Neural cell (in vitro differentiated cells): ENCODE results near the gene TBATA. TPM values are rescaled to one million over a fixed set of nuclear protein-coding genes. Genes with fewer than 3 reads are reported as not detected.

Experiments
- H2AFZ ChIP-seq: fragments of 200-600, 300-800 bp; sonication (generic), shearing (Covaris generic); 2 replicates; pipeline ENCODE4 v1.6.0; 2014; ENCODE audit warnings: low read depth, mild to moderate bottlenecking, antibody characterized with exemption, low read length, moderate library complexity
- H3F3A ChIP-seq: fragments of 200-600 bp; shearing (Covaris generic); 2 replicates; pipeline ENCODE4 v1.6.1; 2016; ENCODE audit warnings: mild to moderate bottlenecking, moderate library complexity, mixed read lengths, antibody characterized with exemption, low read length; ENCODE audit not compliant: insufficient read depth, poor library complexity, severe bottlenecking
- H3K27ac ChIP-seq: fragments of 200-600, 300-800 bp; sonication (generic), shearing (Covaris generic); 2 replicates; pipeline ENCODE4 v1.5.1; 2014; ENCODE audit warnings: mild to moderate bottlenecking, low read length, moderate library complexity
- H3K27me3 ChIP-seq: fragments of 300-800, 200-600 bp; sonication (generic), shearing (Covaris generic); 2 replicates; pipeline ENCODE4 v1.6.0; 2014; ENCODE audit warnings: mild to moderate bottlenecking, low read depth, low read length, moderate library complexity; ENCODE audit not compliant: insufficient read depth
- H3K36me3 ChIP-seq: fragments of 300-800, 200-600 bp; sonication (generic), shearing (Covaris generic); 2 replicates; pipeline ENCODE4 v1.5.1; 2014; ENCODE audit warnings: mild to moderate bottlenecking, antibody characterized with exemption, low read length, moderate library complexity; ENCODE audit not compliant: insufficient read depth
- H3K4me2 ChIP-seq: fragments of 300-800, 200-600 bp; sonication (generic), shearing (Covaris generic); 2 replicates; pipeline ENCODE4 v1.6.0; 2014; ENCODE audit warnings: mild to moderate bottlenecking, low read length
- H3K4me3 ChIP-seq: fragments of 300-800, 200-600 bp; sonication (generic), shearing (Covaris generic); 2 replicates; pipeline ENCODE4 v1.5.1; 2014; ENCODE audit warnings: mild to moderate bottlenecking, low read length, moderate library complexity
- H3K79me2 ChIP-seq: fragments of 200-600 bp; shearing (Covaris generic); replicated peaks from 2 replicates; pipeline ENCODE4 v1.6.0; 2014; ENCODE audit warnings: mild to moderate bottlenecking, low read length, moderate library complexity; ENCODE audit not compliant: insufficient read depth
- H3K9ac ChIP-seq: fragments of 300-800, 200-600 bp; sonication (generic), shearing (Covaris generic); 2 replicates; pipeline ENCODE4 v1.6.1; 2016; ENCODE audit warnings: mild to moderate bottlenecking, low read length, mixed read lengths
- H3K9me2 ChIP-seq: fragments of 200-600 bp; shearing (Covaris generic); 2 replicates; pipeline ENCODE4 v1.6.1; 2016; ENCODE audit warnings: mild to moderate bottlenecking, low read length, mixed read lengths; ENCODE audit not compliant: insufficient read depth
- H3K9me3 ChIP-seq: fragments of 200-600, 300-800 bp; sonication (generic), shearing (Covaris generic); 2 replicates; pipeline ENCODE4 v1.6.1; 2016; ENCODE audit warnings: mild to moderate bottlenecking, mixed run types, low read length, moderate library complexity, mixed read lengths
- H4K20me1 ChIP-seq: fragments of 200-600 bp; shearing (Covaris generic); 2 replicates; pipeline ENCODE4 v1.6.1; 2016; ENCODE audit warnings: mild to moderate bottlenecking, mixed run types; ENCODE audit not compliant: insufficient read depth
- EP300 ChIP-seq: fragments of 450-650 bp; conservative IDR thresholded peaks from 2 replicates; pipeline ENCODE4 v1.6.1; 2014; ENCODE audit warnings: antibody characterized with exemption, mild to moderate bottlenecking, moderate library complexity; ENCODE audit not compliant: poor library complexity, severe bottlenecking
- EZH2 ChIP-seq: fragments of 200-600, 300-800 bp; shearing (Covaris generic), sonication (generic); IDR thresholded peaks from 2 replicates; pipeline ENCODE4 v1.6.1; 2014; ENCODE audit warnings: antibody characterized with exemption, low read length, borderline replicate concordance, mild to moderate bottlenecking; ENCODE audit not compliant: insufficient read depth, poor library complexity, severe bottlenecking
- MXI1 ChIP-seq: fragments of 450-650 bp; conservative IDR thresholded peaks from 2 replicates; pipeline ENCODE4 v1.6.1; 2014; ENCODE audit warnings: antibody characterized with exemption, mild to moderate bottlenecking; ENCODE audit not compliant: poor library complexity, severe bottlenecking
- POLR2AphosphoS5 ChIP-seq: IDR thresholded peaks from 2 replicates; pipeline ENCODE4 v1.6.1; 2012
- RAD21 ChIP-seq: fragments of 450-650 bp; conservative IDR thresholded peaks from 2 replicates; pipeline ENCODE4 v1.6.1; 2014; ENCODE audit warnings: antibody characterized with exemption, mild to moderate bottlenecking, moderate library complexity
- SMC3 ChIP-seq: fragments of 450-650 bp; conservative IDR thresholded peaks from 2 replicates; pipeline ENCODE4 v1.6.1; 2014; ENCODE audit warnings: antibody characterized with exemption, mild to moderate bottlenecking, moderate library complexity; ENCODE audit not compliant: poor library complexity
- TAF1 ChIP-seq: IDR thresholded peaks from 2 replicates; pipeline ENCODE4 v1.6.1; 2012; ENCODE audit warnings: low read depth
- polyA plus RNA-seq: library from polyadenylated mRNA; depleted of rRNA; stranded (reverse); fragments of >200 nt; gene quantifications from 2 replicates; pipeline ENCODE4 v1.2.3, GENCODE V29; 2014
- TF ChIP-seq, protein P1 (sequence below): IDR thresholded peaks from 2 replicates; pipeline ENCODE4 v1.6.1; 2012; ENCODE audit warnings: borderline replicate concordance
- TF ChIP-seq, protein P2 (sequence below): fragments of 450-650 bp; IDR thresholded peaks from 2 replicates; pipeline ENCODE4 v1.5.1; 2014; ENCODE audit warnings: antibody characterized with exemption, mild to moderate bottlenecking, moderate library complexity; ENCODE audit not compliant: poor library complexity, severe bottlenecking

The TBATA gene
- polyA plus RNA-seq, 1 donor from 2014 or later, result not detected

DNA sequence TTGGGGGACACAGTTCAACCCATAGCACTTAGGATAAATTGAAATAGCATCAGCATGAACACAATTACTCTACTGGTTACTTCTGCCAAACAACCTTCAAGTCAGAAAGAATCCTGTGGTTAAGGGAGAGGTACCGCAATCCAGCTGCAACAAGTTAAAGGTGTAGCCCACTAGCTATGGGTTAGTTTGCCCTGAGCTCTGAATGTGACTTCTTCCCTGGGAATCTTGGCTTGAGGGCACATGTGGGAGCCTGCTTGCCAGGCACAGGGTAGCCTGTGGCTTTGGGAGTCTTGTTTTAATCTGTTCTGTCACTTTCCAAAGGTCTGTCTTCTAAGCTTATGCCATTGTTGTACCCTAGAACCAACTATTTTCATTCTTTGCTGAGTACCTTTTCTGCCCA lies 21.7 kb upstream of the TBATA start:
- Histone ChIP-seq H3K9me2 (no peaks in the 10 kb centered on the region), H3K27ac (no peak overlapping the region), H3K36me3 (no peaks in the 10 kb centered on the region), H3K4me3 (no peak overlapping the region), H3K27me3 (no peaks in the 10 kb centered on the region), H3K79me2 (no peaks in the 10 kb centered on the region), H3K4me2 (no peak overlapping the region), H2AFZ (no peak overlapping the region), H4K20me1 (no peaks in the 10 kb centered on the region), H3K9me3 (no peaks in the 10 kb centered on the region), H3F3A (no peaks in the 10 kb centered on the region), H3K9ac (no peak overlapping the region)
- TF ChIP-seq SMC3 (no peak), MXI1 (no peak), EZH2 (no peak), TAF1 (no peak)

DNA sequence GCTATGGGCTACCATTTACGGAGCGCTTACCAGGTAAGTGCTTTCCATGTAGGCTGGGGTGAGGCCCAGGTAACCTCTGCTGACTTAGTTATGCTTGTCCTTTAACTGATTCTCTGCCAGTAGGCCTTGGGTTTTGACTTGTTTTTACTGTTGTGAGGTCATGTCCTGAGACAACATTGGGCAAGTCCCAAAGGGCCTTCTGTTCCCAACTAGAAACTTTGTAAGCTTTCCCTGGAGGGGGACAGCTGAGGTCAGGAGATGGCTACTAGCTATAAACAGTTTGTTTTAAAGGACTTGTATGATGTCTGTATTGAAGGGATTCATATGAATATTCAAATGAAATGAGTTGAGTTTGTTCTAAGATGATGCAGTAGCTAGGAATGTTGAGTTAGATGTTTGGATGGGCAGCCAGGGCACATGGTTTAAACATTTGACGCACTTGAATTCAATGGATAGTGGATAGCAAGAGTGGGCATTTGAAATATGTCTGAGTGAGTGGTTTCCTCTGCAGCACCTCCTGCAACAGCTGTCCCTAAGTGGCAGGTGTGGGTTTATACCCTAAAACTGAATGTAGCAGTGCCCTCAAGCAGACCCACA lies 20.5 kb upstream of the TBATA start:
- no peak overlapping the region for H3K4me2 ChIP-seq
- TF ChIP-seq, protein P1, sequence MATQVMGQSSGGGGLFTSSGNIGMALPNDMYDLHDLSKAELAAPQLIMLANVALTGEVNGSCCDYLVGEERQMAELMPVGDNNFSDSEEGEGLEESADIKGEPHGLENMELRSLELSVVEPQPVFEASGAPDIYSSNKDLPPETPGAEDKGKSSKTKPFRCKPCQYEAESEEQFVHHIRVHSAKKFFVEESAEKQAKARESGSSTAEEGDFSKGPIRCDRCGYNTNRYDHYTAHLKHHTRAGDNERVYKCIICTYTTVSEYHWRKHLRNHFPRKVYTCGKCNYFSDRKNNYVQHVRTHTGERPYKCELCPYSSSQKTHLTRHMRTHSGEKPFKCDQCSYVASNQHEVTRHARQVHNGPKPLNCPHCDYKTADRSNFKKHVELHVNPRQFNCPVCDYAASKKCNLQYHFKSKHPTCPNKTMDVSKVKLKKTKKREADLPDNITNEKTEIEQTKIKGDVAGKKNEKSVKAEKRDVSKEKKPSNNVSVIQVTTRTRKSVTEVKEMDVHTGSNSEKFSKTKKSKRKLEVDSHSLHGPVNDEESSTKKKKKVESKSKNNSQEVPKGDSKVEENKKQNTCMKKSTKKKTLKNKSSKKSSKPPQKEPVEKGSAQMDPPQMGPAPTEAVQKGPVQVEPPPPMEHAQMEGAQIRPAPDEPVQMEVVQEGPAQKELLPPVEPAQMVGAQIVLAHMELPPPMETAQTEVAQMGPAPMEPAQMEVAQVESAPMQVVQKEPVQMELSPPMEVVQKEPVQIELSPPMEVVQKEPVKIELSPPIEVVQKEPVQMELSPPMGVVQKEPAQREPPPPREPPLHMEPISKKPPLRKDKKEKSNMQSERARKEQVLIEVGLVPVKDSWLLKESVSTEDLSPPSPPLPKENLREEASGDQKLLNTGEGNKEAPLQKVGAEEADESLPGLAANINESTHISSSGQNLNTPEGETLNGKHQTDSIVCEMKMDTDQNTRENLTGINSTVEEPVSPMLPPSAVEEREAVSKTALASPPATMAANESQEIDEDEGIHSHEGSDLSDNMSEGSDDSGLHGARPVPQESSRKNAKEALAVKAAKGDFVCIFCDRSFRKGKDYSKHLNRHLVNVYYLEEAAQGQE, result no peak
- TF ChIP-seq MXI1 (no peak), SMC3 (no peak), EP300 (no peak), TAF1 (no peak), POLR2AphosphoS5 (no peak), RAD21 (no peak), EZH2 (no peak)
- TF ChIP-seq, protein P2, sequence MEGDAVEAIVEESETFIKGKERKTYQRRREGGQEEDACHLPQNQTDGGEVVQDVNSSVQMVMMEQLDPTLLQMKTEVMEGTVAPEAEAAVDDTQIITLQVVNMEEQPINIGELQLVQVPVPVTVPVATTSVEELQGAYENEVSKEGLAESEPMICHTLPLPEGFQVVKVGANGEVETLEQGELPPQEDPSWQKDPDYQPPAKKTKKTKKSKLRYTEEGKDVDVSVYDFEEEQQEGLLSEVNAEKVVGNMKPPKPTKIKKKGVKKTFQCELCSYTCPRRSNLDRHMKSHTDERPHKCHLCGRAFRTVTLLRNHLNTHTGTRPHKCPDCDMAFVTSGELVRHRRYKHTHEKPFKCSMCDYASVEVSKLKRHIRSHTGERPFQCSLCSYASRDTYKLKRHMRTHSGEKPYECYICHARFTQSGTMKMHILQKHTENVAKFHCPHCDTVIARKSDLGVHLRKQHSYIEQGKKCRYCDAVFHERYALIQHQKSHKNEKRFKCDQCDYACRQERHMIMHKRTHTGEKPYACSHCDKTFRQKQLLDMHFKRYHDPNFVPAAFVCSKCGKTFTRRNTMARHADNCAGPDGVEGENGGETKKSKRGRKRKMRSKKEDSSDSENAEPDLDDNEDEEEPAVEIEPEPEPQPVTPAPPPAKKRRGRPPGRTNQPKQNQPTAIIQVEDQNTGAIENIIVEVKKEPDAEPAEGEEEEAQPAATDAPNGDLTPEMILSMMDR, result no peak
- no peak overlapping the region for H3K27ac ChIP-seq

DNA sequence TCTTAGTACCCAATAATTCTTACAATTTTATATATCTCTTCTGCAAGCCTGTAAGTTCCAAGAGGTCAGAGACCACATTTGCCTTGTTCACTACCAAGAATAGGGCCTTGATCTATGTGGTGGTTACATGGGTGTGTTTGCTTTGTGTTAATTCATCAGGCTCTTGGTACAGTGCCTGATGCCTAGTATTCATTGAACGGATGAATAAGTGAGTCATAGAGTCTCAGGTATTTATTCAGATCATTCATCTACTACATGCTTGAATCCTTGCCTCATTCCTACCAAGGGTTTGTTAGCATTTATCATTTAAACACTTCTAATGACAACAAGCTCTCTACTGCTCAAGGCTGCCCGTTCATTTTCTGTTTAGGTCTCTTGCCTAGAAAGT lies 19.2 kb upstream of the TBATA start:
- H3K4me2 ChIP-seq, result no peak overlapping the region
- H3K79me2 ChIP-seq, result no peaks in the 10 kb centered on the region
- H3F3A ChIP-seq, result no peaks in the 10 kb centered on the region

More for the DNA sequence above, 20.5 kb upstream of the TBATA start:
- Histone ChIP-seq H4K20me1 (no peaks in the 10 kb centered on the region), H3K9ac (no peak overlapping the region), H2AFZ (no peak overlapping the region), H3K79me2 (no peaks in the 10 kb centered on the region), H3K27me3 (no peaks in the 10 kb centered on the region), H3F3A (no peaks in the 10 kb centered on the region), H3K9me3 (no peaks in the 10 kb centered on the region), H3K4me3 (no peak overlapping the region), H3K36me3 (no peaks in the 10 kb centered on the region), H3K9me2 (no peaks in the 10 kb centered on the region)

More for the DNA sequence above, 19.2 kb upstream of the TBATA start:
- Histone ChIP-seq H3K9ac (no peak overlapping the region), H3K9me2 (no peaks in the 10 kb centered on the region), H2AFZ (no peak overlapping the region), H3K36me3 (no peaks in the 10 kb centered on the region), H3K9me3 (no peaks in the 10 kb centered on the region), H3K27ac (no peak overlapping the region), H3K4me3 (no peak overlapping the region), H3K27me3 (no peaks in the 10 kb centered on the region), H4K20me1 (no peaks in the 10 kb centered on the region)
- TF ChIP-seq MXI1, result no peak
